H9 (cell line): Measurements from ENCODE around the gene DMXL2. TPM values are rescaled to one million over a fixed set of nuclear protein-coding genes. Genes with fewer than 3 reads are reported as not detected.

ENCODE experiments used
- DNase-seq: peaks from one replicate; pipeline ENCODE4 v3.0.0-alpha.2; 2017
- H2AFZ ChIP-seq: one replicate; pipeline ENCODE4 v1.6.1; 2013; ENCODE audit warnings: mild to moderate bottlenecking, low read length, control low read depth, moderate library complexity
- H2AK5ac ChIP-seq: 2 replicates; pipeline ENCODE4 v1.6.1; 2013; ENCODE audit warnings: low read length, control low read depth, mixed read lengths; ENCODE audit not compliant: insufficient read length
- H2BK120ac ChIP-seq: one replicate; pipeline ENCODE4 v1.6.1; 2013; ENCODE audit warnings: low read depth, mild to moderate bottlenecking, low read length, control low read depth, inconsistent platforms; ENCODE audit not compliant: poor library complexity, severe bottlenecking
- H2BK12ac ChIP-seq: 2 replicates; pipeline ENCODE4 v1.6.1; 2013; ENCODE audit warnings: low read length, control low read depth, mixed read lengths, low read depth; ENCODE audit not compliant: insufficient read length
- H2BK15ac ChIP-seq: 2 replicates; pipeline ENCODE4 v1.6.1; 2013; ENCODE audit warnings: low read depth, low read length, control low read depth
- H2BK20ac ChIP-seq: one replicate; pipeline ENCODE4 v1.6.1; 2013; ENCODE audit warnings: low read depth, mild to moderate bottlenecking, low read length, control low read depth, inconsistent platforms; ENCODE audit not compliant: poor library complexity, severe bottlenecking
- H2BK5ac ChIP-seq: 2 replicates; pipeline ENCODE4 v1.6.1; 2013; ENCODE audit warnings: low read length, control low read depth, mixed read lengths; ENCODE audit not compliant: insufficient read length
- H3K14ac ChIP-seq: 2 replicates; pipeline ENCODE4 v1.6.1; 2013; ENCODE audit warnings: low read length, control low read depth; ENCODE audit not compliant: insufficient read depth
- H3K18ac ChIP-seq: 2 replicates; pipeline ENCODE4 v1.6.1; 2013; ENCODE audit warnings: low read depth, mild to moderate bottlenecking, mixed read lengths, low read length, control low read depth; ENCODE audit not compliant: insufficient read length
- H3K23ac ChIP-seq: 2 replicates; pipeline ENCODE4 v1.6.1; 2013; ENCODE audit warnings: low read length, control low read depth, mixed read lengths, low read depth; ENCODE audit not compliant: insufficient read length
- H3K23me2 ChIP-seq: 2 replicates; pipeline ENCODE4 v1.6.1; 2013; ENCODE audit warnings: low read depth, mild to moderate bottlenecking, mixed read lengths, low read length, control low read depth; ENCODE audit not compliant: insufficient read length, poor library complexity, severe bottlenecking
- H3K27ac ChIP-seq: 2 replicates; pipeline ENCODE4 v1.5.1; 2013; ENCODE audit warnings: low read length, control low read depth, mixed read lengths, low read depth; ENCODE audit not compliant: insufficient read length
- H3K27me3 ChIP-seq: 2 replicates; pipeline ENCODE4 v1.6.1; 2013; ENCODE audit warnings: low read length, control low read depth, inconsistent platforms; ENCODE audit not compliant: insufficient read depth
- H3K4ac ChIP-seq: 2 replicates; pipeline ENCODE4 v1.6.1; 2013; ENCODE audit warnings: low read depth, mild to moderate bottlenecking, control low read depth, inconsistent platforms, low read length, moderate library complexity
- H3K4me1 ChIP-seq: 2 replicates; pipeline ENCODE4 v1.6.1; 2013; ENCODE audit warnings: low read length, control low read depth, inconsistent platforms; ENCODE audit not compliant: insufficient read depth
- H3K4me2 ChIP-seq: 2 replicates; pipeline ENCODE4 v1.6.1; 2013; ENCODE audit warnings: low read length, control low read depth, mixed read lengths; ENCODE audit not compliant: insufficient read length, insufficient read depth
- H3K56ac ChIP-seq: 2 replicates; pipeline ENCODE4 v1.6.1; 2013; ENCODE audit warnings: low read depth, mild to moderate bottlenecking, mixed read lengths, low read length, control low read depth; ENCODE audit not compliant: insufficient read length
- H3K79me1 ChIP-seq: 2 replicates; pipeline ENCODE4 v1.6.1; 2013; ENCODE audit warnings: low read depth, mild to moderate bottlenecking, moderate library complexity, low read length, control low read depth, inconsistent platforms; ENCODE audit not compliant: insufficient read depth, poor library complexity, severe bottlenecking
- H3K79me2 ChIP-seq: 2 replicates; pipeline ENCODE4 v1.6.1; 2013; ENCODE audit warnings: low read length, control low read depth, inconsistent platforms; ENCODE audit not compliant: insufficient read depth
- H3K9ac ChIP-seq: 2 replicates; pipeline ENCODE4 v1.6.1; 2013; ENCODE audit warnings: low read length, control low read depth, mixed read lengths; ENCODE audit not compliant: insufficient read length; ENCODE audit errors: extremely low read depth
- H3K9me3 ChIP-seq: one replicate; pipeline ENCODE4 v1.6.1; 2013; ENCODE audit warnings: low read depth, low read length, inconsistent platforms; ENCODE audit not compliant: control insufficient read depth
- H3T11ph ChIP-seq: one replicate; pipeline ENCODE4 v1.6.1; 2013; ENCODE audit warnings: mild to moderate bottlenecking, low read length, control low read depth, inconsistent platforms
- H4K20me1 ChIP-seq: one replicate; pipeline ENCODE4 v1.6.1; 2013; ENCODE audit not compliant: control insufficient read depth, insufficient read length, insufficient read depth
- H4K5ac ChIP-seq: 2 replicates; pipeline ENCODE4 v1.6.1; 2013; ENCODE audit warnings: low read depth, mild to moderate bottlenecking, mixed read lengths, low read length, control low read depth; ENCODE audit not compliant: insufficient read length
- H4K8ac ChIP-seq: replicated peaks from 2 replicates; pipeline ENCODE4 v1.6.1; 2013; ENCODE audit warnings: low read length, control low read depth, mixed read lengths, low read depth; ENCODE audit not compliant: insufficient read length
- H4K91ac ChIP-seq: 2 replicates; pipeline ENCODE4 v1.6.1; 2013; ENCODE audit warnings: low read depth, mild to moderate bottlenecking, moderate library complexity, mixed read lengths, low read length, control low read depth; ENCODE audit not compliant: insufficient read length
- H3K27ac Mint-ChIP-seq, 3 experiments: 2 replicates in 2 of 3; 3 replicates in 1 of 3; pipeline ENCODE4 v1.8.0; 2020 to 2021; ENCODE audit warnings: mixed read lengths in 3 of 3, mild to moderate bottlenecking in 1 of 3, moderate library complexity in 1 of 3
- H3K27me3 Mint-ChIP-seq: 2 replicates; pipeline ENCODE4 v1.8.0; 2021; ENCODE audit warnings: low read depth, mild to moderate bottlenecking, moderate library complexity, mixed read lengths
- H3K36me3 Mint-ChIP-seq, 3 experiments: 2 replicates in 2 of 3; 3 replicates in 1 of 3; pipeline ENCODE4 v1.8.0; 2020 to 2021; ENCODE audit warnings: low read depth in 3 of 3, mixed read lengths in 3 of 3; ENCODE audit not compliant: insufficient read depth in 1 of 3
- H3K4me1 Mint-ChIP-seq, 2 experiments: 2 replicates each; pipeline ENCODE4 v1.8.0; 2020; ENCODE audit warnings: mixed read lengths in 2 of 2
- H3K4me3 Mint-ChIP-seq, 2 experiments: 2 replicates in 1 of 2; 3 replicates in 1 of 2; pipeline ENCODE4 v1.8.0; 2020 to 2021; ENCODE audit warnings: mild to moderate bottlenecking in 2 of 2, mixed read lengths in 2 of 2, moderate library complexity in 1 of 2
- H3K9me3 Mint-ChIP-seq, 2 experiments: 2 replicates in 1 of 2; 3 replicates in 1 of 2; pipeline ENCODE4 v1.8.0; 2020; ENCODE audit warnings: mild to moderate bottlenecking in 2 of 2, mixed read lengths in 2 of 2, moderate library complexity in 1 of 2
- WGBS: extraction: QIAGEN DNeasy Blood & Tissue Kit; methylation state at CpG from one replicate; pipeline ENCODE4 v1.1.7; 2013; ENCODE audit warnings: missing lambda C conversion rate, low lambda C conversion rate, mixed read lengths; ENCODE audit not compliant: insufficient read length; ENCODE audit errors: extremely low coverage; 5-methylcytosine and 5-hydroxymethylcytosine counted together
- total RNA-seq: library from RNA; stranded (reverse); gene quantifications from 2 replicates; pipeline ENCODE4 v1.2.1, GENCODE V29; 2021
- TF ChIP-seq, protein P1 (sequence below): fragments of 200-600 bp; sonication (generic); conservative IDR thresholded peaks from 3 replicates; pipeline ENCODE4 v1.8.0; 2021; ENCODE audit warnings: antibody characterized with exemption, mild to moderate bottlenecking

The DMXL2 gene
- total RNA-seq, 1 experiment from 2014 or later: 13.9 TPM

DNA sequence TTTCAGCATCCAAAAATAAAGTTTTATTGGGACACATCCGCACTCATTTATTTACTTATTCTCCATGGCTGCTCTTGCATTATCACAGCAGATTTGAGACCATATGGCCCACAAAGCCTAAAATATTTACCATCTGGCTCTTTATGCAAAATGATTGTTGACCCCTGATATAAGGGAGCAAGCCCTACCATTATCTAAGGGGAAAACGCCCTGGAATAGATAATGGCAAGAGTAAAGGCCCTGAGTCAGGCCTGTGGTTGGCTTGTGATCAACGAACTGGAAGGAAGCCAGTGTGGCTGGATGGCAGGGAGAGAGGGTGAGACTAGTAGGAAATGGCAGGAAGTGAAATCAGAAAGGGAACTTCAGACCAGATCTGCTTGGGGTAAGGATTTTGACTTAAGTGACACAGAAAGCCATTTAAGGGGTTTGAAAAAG, 24.6 kb upstream of the DMXL2 start:
- H2BK15ac ChIP-seq: no peak overlapping the region
- no peak overlapping the region for H4K5ac ChIP-seq
- H3K23ac ChIP-seq: no peak overlapping the region
- H3K4me1 ChIP-seq: no peaks in the 10 kb centered on the region
- TF ChIP-seq, protein P1, sequence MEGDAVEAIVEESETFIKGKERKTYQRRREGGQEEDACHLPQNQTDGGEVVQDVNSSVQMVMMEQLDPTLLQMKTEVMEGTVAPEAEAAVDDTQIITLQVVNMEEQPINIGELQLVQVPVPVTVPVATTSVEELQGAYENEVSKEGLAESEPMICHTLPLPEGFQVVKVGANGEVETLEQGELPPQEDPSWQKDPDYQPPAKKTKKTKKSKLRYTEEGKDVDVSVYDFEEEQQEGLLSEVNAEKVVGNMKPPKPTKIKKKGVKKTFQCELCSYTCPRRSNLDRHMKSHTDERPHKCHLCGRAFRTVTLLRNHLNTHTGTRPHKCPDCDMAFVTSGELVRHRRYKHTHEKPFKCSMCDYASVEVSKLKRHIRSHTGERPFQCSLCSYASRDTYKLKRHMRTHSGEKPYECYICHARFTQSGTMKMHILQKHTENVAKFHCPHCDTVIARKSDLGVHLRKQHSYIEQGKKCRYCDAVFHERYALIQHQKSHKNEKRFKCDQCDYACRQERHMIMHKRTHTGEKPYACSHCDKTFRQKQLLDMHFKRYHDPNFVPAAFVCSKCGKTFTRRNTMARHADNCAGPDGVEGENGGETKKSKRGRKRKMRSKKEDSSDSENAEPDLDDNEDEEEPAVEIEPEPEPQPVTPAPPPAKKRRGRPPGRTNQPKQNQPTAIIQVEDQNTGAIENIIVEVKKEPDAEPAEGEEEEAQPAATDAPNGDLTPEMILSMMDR: no peak
- no peaks in the 10 kb centered on the region for H3K79me1 ChIP-seq
- H4K91ac ChIP-seq: no peak overlapping the region
- no peak overlapping the region for H2BK20ac ChIP-seq
- Mint-ChIP-seq H3K36me3 (no peaks in the 10 kb centered on the region), H3K4me1 (no peaks in the 10 kb centered on the region), H3K9me3 (no peaks in the 10 kb centered on the region), H3K27me3 (no peaks in the 10 kb centered on the region; the same call in 1 of the 2 replicates), H3K4me3 (no peak overlapping the region), H3K27ac (no peak overlapping the region)
- H3K9ac ChIP-seq: no peak overlapping the region
- H3K56ac ChIP-seq: no peak overlapping the region
- no peak overlapping the region for H2BK120ac ChIP-seq
- H3K27me3 ChIP-seq: no peaks in the 10 kb centered on the region
- no peak overlapping the region for H3K14ac ChIP-seq
- no peaks in the 10 kb centered on the region for H3K79me2 ChIP-seq
- no peak overlapping the region for H4K8ac ChIP-seq
- WGBS: no CpG with 5 or more reads among the region's 3 CpGs
- H2BK5ac ChIP-seq: no peak overlapping the region
- no peak overlapping the region for H3K4me2 ChIP-seq
- no peaks in the 10 kb centered on the region for H3K9me3 ChIP-seq
- no peak for DNase-seq
- H3K18ac ChIP-seq: no peak overlapping the region
- no peak overlapping the region for H3K27ac ChIP-seq
- H2BK12ac ChIP-seq: no peak overlapping the region
- no peak overlapping the region for H3K4ac ChIP-seq
- H2AFZ ChIP-seq: no peak overlapping the region
- no peaks in the 10 kb centered on the region for H3K23me2 ChIP-seq
- H3T11ph ChIP-seq: no peak overlapping the region
- H4K20me1 ChIP-seq: no peaks in the 10 kb centered on the region
- no peak overlapping the region for H2AK5ac ChIP-seq
